GM18499 (cell line): ENCODE measurements around the gene TTLL8.

Experiments used
- ATAC-seq: cut with Tn5 transposase; IDR thresholded peaks from one replicate; pipeline ENCODE4 v1.9.1; 2021; ENCODE audit warnings: moderate number of reproducible peaks; ENCODE audit not compliant: insufficient read depth, unreplicated experiment

The TTLL8 gene

DNA sequence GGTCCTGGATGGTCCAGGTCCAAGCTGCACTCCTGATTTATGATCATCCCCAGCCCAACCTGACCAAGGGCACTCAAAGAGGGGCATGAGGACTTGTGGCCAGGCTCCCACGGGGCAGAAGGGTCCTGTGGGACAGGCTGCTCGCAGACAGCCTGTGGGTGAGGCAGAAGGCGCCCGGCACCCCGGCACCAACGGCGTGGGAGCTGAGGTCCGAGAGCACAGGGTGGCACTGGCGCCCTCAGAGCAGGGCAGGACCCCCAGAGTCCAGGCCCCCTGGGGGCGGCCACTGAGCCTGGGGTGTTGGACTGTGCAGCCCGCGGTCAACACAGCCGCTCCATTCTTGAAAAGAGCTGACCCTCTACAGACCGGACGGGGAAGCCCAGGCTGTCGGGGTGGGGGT lies 48.8 kb downstream of the TTLL8 start:
- ATAC-seq: no peak

DNA sequence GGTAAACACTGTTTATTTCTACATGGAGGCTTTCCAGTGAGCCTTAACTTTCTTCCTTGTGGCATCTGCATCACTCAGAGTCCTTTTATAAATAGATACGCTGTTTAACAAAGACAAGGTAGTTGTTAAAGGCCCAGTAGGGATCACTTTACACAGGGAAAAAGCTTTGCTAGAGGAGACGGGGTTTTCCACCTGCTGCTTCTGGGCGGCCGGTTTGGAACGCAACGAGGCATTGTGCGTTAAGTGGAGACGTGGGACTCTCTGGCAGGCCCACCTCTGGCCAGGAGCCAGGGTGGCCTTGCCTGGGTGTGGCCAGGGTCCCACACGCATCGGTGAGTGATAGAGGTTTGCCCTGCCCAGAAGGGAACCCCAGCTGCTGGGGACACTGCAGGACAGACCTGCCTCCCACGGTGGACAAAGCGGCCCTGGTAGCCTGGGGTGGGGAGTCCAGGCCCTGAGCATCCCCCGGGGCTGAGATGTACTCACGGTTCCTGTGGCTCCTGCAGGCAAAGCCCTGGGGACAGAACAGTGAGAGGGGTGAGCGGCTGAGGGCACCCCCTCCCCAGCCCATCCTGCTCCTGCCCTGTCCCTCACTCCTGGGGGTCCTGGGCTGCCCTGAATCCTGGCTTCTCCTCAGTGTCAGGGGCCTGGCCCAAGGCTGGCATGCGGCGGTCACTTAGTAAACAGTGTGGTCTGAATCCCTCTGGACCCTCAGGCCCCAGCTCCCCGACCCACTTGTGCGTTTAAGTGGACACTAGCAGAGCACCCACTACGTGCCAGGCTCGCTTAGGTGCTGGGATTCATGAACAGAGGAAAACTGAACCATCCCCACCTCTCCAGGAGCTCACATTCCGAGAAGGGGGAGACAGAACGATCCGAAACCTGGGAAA lies 49.7 kb downstream of the TTLL8 start:
- ATAC-seq: no peak

DNA sequence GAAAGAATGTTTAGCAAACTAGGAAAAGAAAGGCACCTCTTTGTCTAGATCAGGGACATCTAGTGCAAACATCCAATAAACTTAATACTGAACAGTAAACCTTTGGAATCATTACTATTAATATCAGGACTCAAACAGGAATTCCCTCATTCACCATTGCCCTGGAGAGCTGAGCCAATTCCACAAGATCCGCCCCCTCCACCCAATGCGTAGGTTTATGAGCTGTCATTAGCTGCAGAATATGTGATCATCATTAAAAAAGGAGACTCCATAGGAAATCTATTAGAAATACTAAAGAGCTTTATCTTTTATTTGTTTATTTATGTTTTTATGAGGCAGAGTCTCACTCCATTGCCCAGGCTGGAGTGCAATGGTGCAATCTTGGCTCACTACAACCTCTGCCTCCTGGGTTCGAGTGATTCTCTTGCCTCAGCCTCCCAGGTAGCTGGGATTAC lies 51.0 kb downstream of the TTLL8 start:
- ATAC-seq: no peak

DNA sequence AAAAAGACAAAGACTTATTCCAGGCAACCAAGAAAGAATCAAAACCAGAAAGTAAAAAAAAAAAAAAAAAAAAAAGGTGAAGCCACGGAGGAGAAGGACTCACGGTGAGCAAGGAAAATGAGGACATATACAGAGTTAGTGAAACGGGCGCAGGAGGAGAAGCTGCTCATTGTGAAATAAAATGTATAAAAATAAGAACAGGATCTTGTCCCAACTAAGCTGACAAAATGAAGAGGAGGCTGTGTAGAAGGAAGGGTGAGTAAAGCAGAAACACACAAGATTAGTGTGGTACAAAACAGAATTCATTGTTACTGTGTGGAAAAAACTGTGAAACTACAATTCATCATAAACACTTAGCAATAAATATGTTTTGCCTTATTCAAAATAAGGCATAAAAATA lies 53.2 kb downstream of the TTLL8 start:
- no peak for ATAC-seq

DNA sequence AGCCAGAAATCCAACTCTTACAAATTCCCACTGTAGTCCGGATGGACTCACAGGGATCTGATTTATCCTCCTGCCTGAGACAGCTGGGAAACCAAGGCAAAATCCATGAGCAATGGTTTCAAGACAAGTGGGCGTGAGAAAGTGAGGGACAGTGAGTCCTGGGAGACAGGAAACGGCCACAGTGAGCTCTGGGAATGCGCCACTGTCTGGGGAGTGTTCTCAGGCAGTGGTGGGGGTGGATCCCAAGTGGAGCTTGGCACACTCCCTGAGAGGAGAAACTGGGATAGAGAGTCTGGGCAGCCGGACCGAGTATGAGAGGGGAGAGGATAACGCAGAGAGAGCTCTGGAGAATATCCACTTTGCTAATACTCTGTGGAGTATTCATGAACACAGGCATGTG lies 55.3 kb downstream of the TTLL8 start:
- ATAC-seq: no peak

DNA sequence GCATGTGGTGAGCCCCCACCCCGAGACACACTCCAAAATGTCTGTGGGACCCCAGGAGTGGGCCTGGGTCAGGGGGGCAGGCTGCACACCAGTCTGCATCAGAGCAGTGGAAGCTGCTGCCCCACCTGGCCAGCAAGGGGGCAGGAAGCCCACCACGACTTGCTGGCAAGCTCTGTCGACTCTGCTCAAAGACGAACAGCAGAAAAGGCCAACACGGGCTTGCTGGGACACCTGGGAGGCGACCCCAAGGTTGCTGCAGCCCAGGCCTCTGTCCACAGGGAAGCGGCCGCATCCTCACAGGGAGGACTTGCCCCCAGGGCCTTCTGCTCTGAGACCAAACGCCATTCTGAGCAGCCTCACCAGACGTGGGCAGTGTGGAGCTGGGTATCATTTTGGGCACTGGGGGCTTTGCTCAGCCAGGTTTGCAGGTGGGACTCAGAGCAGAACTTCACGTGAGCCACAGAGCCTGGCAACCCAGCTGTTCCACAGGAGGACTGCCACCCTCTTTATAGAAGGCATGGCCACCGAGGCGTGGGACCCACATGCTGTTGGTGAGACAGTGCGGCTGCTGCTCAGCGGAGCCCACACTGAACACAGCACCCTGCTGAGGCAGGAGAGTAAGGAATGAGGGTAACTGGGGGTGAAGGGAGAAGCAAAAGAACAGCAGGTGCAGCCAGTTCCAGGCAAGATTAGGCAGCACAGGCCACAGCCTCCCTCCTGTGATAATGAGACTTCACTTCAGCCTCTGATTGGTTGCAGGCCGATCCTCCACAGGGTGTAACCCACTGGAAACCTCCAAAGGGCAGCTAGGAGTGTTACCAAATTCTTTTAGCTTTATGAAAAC lies 56.5 kb downstream of the TTLL8 start:
- no peak for ATAC-seq

DNA sequence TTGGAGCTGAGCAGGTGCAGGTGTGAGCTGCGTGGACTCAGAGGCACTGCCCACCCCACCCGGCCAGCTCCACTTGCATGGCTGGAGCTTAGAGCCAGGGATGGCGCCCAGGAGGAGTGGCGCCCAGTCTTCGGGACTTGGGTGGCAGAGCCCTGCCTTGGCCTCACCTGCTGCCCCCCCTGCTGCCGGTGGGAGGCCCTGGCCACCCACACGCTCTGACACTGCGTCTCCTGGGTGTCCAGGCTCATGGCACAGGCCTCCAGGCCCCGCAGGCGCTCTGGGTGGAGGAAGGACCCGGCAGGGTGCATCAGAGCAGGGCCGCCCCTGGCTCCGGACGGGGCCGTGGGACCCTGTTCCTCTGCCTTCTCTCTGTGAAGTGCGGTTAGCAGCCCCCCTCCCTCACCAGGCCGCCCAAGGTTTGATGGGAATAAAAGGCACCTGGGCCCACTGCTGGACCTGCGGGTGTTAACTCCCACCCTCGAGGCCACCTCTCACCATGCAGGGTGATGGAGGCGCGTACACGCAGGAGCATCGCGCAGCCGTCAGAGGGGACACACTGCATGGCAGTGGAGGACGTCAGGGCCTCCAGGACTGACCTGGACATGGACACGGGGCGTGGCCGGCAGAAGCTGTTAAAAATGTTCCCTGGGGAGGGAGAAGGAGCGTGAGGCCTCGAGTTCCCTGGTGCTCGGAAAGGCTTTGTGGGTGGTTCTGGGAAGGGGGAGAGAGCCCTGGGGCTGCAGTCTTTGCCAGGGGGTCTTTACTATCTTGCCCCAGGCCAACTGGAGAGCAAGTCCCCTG lies 57.3 kb downstream of the TTLL8 start:
- no peak for ATAC-seq

DNA sequence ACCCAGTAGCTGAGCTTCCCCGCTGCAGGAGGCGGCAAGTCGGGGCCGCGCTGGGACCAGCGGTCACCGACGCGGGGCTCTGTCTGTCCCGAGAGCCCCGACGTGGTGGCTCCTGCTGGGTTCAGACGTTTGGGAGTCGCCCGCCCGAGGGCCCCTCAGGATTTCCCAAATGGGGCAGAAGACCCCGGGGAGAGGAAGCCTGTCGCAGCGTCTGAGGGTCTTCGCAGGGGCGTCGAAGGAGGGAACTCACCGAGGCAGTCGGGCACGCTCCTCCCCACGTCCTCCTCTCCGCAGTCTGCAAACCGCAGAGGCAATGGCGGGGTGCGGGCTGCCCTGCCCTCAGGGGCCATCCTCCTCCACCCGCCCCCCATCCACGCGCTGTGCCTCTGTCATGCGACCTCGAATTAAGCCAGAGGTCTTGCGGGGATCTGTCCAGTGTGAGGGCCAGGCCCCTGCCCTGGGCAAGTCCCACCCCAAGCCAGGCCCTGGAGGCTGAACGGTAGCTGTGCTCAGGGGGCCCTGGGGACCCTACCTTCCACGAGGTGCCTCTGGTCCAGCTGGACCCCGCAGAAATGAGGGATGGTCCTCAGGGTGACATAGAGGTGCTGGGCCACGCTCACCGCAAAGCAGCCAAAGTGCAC lies 58.0 kb downstream of the TTLL8 start:
- no peak for ATAC-seq

DNA sequence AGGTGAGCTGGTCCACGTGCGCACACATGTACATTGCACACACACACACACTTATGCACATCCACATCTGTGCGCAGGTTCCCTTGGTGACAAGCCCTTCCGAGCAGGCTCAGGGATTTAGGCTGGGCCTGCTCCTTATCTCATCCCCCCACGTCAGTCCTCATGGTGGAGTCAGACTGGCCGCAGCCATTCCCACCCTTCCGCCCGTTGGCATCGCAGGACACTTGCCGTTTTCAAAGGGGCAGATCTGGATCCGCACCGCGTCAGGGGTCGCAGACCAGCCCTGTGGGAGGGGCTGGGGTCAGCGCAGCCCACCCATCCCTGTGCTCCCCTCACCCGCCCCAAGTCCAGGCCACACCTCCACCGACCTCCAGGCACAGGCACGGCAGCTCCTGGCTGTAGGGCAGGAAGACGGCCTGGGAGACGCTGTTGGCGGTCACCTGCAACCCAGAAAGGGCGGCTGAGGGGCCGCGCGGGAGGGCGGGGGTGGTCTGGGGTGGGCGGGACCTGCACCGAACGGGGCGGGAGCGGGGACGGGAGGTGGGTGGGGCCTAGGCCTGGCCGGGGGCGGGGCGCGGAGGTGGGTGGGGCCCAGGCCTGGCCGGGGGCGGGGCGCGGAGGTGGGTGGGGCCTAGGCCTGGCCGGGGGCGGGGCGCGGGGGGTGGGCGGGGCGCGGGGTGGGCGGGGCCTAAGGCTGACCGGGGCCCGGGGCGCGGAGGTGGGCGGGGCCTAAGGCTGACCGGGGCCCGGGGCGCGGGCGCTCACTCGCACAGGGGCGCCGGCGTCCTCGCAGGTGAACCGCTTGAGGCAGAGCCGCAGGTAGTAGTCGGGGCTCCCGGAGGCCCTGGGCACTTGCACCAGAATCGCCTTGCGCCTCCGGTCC lies 58.8 kb downstream of the TTLL8 start:
- ATAC-seq: no peak

DNA sequence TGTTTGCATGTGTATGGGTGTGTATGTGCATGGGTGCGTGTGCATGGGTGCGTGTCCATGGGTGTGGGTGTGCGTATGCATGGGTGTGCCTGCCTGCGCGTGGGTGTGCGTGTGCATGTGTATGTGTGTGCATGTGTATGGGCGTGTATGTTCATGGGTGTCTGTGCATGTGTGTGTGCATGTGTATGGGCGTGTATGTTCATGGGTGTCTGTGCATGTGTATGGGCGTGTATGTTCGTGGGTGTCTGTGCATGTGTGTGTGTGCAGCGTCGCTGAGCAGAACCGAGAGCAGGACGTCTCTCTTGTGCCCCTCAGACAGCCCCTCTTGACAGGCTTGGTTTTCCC lies 59.4 kb downstream of the TTLL8 start:
- no peak for ATAC-seq

DNA sequence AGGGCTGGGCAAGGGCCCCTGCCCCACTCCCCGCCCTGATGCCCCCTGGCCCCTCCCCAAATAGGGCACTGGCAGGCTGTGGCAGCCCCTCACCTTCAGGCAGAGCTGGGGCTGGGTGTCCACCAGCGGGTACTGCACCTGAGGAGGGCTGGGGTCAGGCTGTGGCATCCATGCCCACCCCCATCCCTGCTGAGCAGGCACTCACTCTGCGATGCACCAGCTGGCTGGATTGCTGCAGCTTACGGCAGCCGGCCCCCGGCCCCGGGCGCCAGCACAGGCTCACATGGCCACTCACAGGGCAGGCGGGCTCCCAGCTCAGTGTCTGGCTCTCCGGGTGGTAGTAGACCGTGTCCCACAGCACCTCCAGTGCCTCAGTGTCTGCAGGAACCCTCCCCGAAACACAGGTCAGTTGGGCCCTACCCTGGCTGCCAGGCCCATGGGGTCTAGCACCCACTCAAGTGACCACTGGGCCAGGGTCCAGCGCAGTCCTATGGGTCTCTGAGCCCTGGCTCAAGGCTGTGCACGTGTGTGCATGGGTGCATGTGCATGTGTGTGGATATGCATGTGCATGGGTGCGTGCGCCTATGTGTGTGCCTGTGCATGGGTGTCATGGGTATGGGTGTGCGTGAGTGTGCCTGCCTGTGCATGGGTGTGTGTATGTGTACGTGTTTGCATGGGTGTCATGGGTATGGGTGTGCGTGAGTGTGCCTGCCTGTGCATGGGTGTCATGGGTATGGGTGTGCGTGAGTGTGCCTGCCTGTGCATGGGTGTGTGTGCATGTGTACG lies 60.0 kb downstream of the TTLL8 start:
- ATAC-seq: no peak

DNA sequence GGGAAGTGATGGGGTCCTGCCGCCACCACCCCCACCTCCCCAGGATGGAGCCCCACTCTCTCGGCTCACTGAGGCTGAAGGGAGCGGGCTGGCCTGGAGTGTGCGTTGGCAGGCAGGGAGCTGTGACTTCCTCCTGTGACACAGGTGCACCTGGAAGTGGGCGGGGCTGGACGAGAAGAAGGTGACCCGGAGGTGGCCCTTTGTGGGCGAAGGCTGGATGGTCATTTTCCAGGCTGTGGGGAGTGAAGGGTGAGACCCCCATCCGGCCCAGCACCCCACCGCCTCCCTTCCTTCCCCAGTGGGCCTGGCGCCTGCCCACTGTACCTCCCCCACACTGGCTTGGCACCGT lies 60.9 kb downstream of the TTLL8 start:
- no peak for ATAC-seq

DNA sequence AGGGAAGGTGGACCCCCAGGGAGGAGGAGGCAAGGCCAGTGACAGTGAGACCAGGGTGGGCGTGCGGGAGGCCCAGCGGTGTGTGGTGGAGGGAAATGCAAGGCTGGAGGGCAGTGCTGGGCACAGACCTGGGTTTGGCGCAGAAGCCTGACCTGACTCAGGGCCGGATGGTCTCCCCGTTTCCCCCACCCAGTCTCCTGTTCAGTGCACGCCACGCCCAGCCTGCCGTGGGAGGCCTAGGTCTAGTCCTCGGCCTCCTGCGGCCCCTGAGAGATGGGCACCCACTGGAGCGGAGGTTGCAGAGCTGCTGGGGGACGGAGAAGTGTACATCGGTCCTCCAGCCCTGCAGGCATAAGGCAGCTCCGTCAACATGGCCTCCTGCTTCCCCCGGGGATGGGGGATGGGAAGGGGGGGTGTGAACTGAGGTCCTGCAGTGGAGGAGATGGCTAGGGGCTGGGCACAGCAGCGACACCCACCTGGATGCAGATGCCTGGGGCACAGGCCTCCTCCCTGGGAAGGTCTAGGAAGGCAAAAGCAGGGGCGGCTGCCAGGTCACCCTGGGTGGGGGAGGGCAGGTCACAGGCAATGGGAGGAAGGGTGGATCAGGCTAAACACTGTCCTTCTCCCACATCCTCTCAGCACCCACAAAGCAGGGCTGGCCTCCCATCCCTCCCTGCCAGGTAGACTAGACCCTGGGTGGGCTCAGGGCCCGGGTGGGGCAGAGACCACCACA lies 61.4 kb downstream of the TTLL8 start:
- ATAC-seq: no peak

DNA sequence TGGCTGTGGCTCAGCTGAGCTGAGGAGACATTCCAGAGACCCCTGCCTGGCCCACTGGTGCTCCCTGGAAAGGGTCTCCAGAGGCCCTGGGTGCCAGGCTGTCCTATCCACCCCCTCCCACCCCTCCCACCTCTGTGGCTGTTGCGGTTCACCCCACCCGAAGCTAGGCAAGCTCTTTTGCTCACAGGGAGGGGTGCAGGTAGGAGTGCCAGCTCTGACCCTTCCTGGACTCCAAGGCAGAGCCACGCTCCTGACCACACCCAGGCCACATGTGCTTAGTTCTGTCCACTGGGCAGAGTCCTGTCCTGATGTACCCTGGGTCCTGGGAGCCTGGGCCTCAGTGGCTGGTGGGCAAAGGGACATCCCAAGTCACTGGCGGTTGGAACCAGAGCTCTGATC lies 62.0 kb downstream of the TTLL8 start:
- ATAC-seq: no peak

DNA sequence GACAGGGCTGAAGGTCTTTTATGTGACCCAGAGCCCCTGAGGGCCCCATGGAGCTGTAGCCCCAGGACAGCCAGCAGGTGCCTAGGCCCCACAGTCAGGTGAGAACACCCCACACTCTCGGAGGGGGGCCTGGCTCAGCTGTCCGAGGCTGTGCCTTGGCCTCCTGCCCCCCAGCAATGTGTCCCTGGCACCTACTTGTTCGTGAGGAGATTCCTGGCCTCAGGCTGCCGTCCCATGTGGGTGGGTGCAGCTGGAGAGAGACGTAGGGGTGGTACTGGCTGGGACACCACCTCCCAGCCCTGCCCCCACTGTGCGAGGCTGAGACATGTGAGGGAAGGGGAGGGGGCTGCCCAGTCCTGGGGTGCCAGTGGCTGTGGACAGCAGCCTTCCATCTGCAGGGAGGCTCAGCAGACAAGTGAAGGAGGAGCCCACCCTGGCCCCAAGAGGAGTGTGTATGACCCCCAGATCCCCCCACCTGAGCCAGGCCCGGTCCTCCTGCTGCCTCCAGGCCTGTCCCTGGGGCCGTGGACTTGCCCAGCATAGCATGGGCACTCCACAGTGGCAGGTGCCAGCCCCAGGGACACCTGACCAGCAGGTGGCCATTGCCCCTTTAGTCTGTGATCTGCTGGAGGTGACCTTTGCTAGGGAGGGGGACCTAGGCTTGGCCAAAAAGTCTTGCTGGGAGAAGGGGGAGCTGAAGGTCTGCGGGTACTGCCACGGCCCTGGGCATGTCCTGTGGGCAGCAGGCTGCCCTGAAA lies 62.6 kb downstream of the TTLL8 start:
- ATAC-seq: no peak

DNA sequence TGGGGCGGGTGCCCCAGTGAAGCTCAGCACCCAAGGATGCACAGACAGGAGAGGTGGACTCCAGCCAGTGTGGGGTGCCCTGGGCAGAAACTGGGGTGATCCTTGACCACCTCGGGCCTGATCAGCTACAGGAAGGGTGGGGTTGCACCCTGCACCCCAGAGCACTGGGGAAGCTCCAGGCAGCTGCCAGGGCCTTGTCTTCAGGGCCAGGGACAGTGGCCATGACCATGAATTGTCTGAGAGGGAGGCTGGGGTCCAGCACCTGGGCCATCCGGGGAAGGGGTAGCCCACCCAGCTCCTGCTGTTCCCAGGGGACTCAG lies 63.1 kb downstream of the TTLL8 start:
- ATAC-seq: no peak

DNA sequence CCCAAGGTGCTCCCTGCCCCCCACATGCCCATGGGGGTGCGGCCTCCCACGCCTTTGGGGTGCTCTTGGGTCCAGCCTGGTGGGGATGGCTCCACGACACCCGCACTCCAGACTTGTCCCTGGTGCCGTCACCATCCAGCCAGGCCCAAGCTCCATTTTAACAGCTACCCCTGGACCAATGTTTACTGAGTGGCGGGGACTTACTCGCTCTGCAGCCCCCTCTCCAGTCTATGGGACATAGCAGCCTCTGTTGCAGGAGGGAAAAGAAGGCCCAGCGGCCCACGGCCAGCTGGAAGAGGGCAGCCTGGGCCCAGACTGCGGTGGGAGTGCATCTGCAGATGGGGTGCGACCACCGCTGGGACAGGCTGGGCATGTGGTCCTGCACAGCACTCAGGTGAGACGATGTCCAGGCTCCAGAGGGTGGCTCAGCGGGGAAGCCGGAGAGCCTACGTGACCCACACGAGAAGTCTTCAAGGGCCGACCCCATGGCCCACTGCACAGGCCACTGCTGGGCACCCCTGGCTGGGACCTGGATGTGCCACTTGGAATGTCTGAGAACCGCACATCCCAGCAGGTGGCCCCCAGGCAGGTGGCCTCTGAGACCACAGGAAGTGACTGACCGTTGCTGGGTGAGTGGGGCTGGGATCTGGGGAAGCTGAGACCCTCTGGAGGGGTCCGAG lies 63.6 kb downstream of the TTLL8 start:
- ATAC-seq: no peak
